DOHH2 (cell line): ENCODE results near the gene VANGL1.

ENCODE experiments used
- EZH2phosphoT487 ChIP-seq: fragments of 200-600 bp; sonication (generic); IDR thresholded peaks from 2 replicates; pipeline ENCODE4 v1.6.1; 2017; ENCODE audit warnings: borderline replicate concordance, mild to moderate bottlenecking, antibody characterized with exemption, low read length, moderate library complexity, mixed read lengths
- TF ChIP-seq, protein P1 (sequence below): fragments of 200-600 bp; sonication (generic); IDR thresholded peaks from one replicate; pipeline ENCODE4 v1.5.1; 2014; ENCODE audit warnings: antibody characterized with exemption, mild to moderate bottlenecking, low read depth, low read length; ENCODE audit not compliant: poor library complexity, severe bottlenecking

DNA sequence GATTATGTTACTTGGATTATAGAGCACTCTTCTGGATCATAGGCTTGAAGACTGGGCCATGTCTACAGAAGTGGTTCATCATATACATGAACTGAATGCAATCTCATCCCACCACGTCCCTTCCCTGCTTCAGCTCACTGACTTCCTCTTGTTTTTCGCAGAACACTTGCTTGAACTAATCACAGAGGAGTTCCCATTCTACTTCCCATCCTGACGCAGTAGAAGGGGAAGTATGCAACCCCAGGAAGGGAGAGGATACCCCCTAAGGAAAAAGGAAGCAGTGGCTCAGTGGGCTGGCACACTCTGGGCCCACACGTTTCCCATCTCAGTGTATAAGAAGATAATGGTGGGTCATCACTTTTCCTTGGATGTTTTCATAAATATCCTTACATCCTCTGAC, 90.5 kb downstream of the VANGL1 start:
- TF ChIP-seq, protein P1, sequence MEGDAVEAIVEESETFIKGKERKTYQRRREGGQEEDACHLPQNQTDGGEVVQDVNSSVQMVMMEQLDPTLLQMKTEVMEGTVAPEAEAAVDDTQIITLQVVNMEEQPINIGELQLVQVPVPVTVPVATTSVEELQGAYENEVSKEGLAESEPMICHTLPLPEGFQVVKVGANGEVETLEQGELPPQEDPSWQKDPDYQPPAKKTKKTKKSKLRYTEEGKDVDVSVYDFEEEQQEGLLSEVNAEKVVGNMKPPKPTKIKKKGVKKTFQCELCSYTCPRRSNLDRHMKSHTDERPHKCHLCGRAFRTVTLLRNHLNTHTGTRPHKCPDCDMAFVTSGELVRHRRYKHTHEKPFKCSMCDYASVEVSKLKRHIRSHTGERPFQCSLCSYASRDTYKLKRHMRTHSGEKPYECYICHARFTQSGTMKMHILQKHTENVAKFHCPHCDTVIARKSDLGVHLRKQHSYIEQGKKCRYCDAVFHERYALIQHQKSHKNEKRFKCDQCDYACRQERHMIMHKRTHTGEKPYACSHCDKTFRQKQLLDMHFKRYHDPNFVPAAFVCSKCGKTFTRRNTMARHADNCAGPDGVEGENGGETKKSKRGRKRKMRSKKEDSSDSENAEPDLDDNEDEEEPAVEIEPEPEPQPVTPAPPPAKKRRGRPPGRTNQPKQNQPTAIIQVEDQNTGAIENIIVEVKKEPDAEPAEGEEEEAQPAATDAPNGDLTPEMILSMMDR: no peak
- TF ChIP-seq EZH2phosphoT487: no peak
